Mesendoderm (in vitro differentiated cells): Measurements from ENCODE around the gene ALG14.

Experiments
- DNase-seq: peaks from one replicate; pipeline ENCODE4 v3.0.0; 2013
- H2AK5ac ChIP-seq: 2 replicates; pipeline ENCODE4 v1.6.1; 2013; ENCODE audit warnings: low read length, inconsistent platforms
- H2BK120ac ChIP-seq: 2 replicates; pipeline ENCODE4 v1.6.1; 2013; ENCODE audit warnings: low read depth, mild to moderate bottlenecking, low read length, moderate library complexity, mixed read lengths
- H2BK15ac ChIP-seq: replicated peaks from 2 replicates; pipeline ENCODE4 v1.6.1; 2013; ENCODE audit warnings: low read depth, mild to moderate bottlenecking, moderate library complexity
- H2BK5ac ChIP-seq: 2 replicates; pipeline ENCODE4 v1.6.1; 2013; ENCODE audit warnings: low read length, inconsistent platforms
- H3K18ac ChIP-seq: 2 replicates; pipeline ENCODE4 v1.6.1; 2013; ENCODE audit warnings: mild to moderate bottlenecking, low read length, mixed read lengths
- H3K23ac ChIP-seq: one replicate; pipeline ENCODE4 v1.6.1; 2013; ENCODE audit warnings: low read length
- H3K27ac ChIP-seq: 2 replicates; pipeline ENCODE4 v1.5.1; 2013; ENCODE audit warnings: low read depth, mild to moderate bottlenecking, inconsistent platforms, low read length, moderate library complexity
- H3K27me3 ChIP-seq: 2 replicates; pipeline ENCODE4 v1.6.1; 2013; ENCODE audit warnings: low read length, control low read depth, mild to moderate bottlenecking, inconsistent platforms; ENCODE audit not compliant: insufficient read depth, poor library complexity
- H3K36me3 ChIP-seq: 2 replicates; pipeline ENCODE4 v1.6.1; 2013; ENCODE audit warnings: low read length, inconsistent platforms; ENCODE audit not compliant: control insufficient read depth, insufficient read depth
- H3K4ac ChIP-seq: one replicate; pipeline ENCODE4 v1.6.1; 2013; ENCODE audit warnings: low read depth, mild to moderate bottlenecking, low read length, moderate library complexity
- H3K4me1 ChIP-seq: 2 replicates; pipeline ENCODE4 v1.6.1; 2013; ENCODE audit warnings: low read depth, low read length, inconsistent platforms; ENCODE audit not compliant: control insufficient read depth
- H3K4me2 ChIP-seq: 2 replicates; pipeline ENCODE4 v1.6.1; 2013; ENCODE audit warnings: low read length
- H3K4me3 ChIP-seq: 2 replicates; pipeline ENCODE4 v1.5.1; 2013; ENCODE audit warnings: mild to moderate bottlenecking, low read length
- H3K56ac ChIP-seq: one replicate; pipeline ENCODE4 v1.6.1; 2013; ENCODE audit warnings: low read length
- H3K79me1 ChIP-seq: 2 replicates; pipeline ENCODE4 v1.6.1; 2013; ENCODE audit warnings: low read length, inconsistent platforms
- H3K79me2 ChIP-seq: 2 replicates; pipeline ENCODE4 v1.6.1; 2013; ENCODE audit warnings: mild to moderate bottlenecking, low read length; ENCODE audit not compliant: control insufficient read depth, insufficient read depth
- H3K9ac ChIP-seq: 2 replicates; pipeline ENCODE4 v1.6.1; 2013; ENCODE audit warnings: low read length, inconsistent platforms
- H4K5ac ChIP-seq: one replicate; pipeline ENCODE4 v1.6.1; 2013; ENCODE audit warnings: low read length
- H4K8ac ChIP-seq: one replicate; pipeline ENCODE4 v1.6.1; 2013; ENCODE audit warnings: low read depth, mild to moderate bottlenecking, control low read depth, low read length, moderate library complexity
- WGBS: extraction: QIAGEN DNeasy Blood & Tissue Kit; methylation state at CpG from one replicate; pipeline ENCODE4 v1.1.7; 2013; ENCODE audit warnings: low lambda C conversion rate, missing lambda C conversion rate; ENCODE audit not compliant: insufficient coverage; ENCODE audit errors: extremely low coverage; 5-methylcytosine and 5-hydroxymethylcytosine counted together

Gene ALG14

DNA sequence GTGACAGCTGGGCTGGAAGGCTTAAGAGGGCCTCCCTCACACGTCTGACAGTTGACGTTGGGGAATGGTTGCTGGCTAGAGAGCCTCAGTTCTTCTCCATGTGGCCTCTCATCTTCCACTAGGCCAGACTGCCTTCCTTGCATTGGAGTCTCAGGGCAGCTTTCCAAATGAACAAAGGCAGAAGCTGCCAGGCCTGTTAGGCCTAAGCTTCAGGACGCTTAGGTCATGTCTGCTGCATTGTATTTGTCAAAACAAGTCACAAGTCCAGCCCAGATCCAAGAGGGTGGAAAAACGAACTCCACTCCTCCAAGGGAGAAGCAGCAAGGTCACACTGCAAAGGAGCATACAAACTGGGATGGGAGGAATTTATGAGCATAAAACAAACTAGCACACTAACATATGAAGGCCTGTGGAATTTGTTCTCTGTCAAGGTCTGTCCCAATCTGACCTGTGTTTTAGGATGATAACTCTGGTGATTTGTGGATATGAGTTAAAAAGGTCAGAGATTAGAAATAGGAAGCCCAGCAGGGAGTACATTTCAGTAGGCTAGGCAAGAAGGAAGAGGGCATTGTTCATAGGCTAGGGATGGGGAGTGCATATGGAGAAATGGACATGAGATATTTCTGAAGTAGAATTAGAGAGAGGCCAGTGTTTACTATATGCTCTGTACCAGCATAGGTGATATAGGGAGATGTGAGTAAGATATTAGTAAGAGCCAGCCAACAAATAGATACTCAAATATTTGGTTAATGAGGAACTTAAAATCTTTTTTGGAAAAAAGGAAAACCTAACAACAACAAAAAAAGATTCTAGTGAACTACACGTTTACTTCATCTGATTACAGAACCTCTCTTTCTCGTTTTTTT lies 116.8 kb downstream of the ALG14 start:
- Histone ChIP-seq H3K79me2 (no peaks in the 10 kb centered on the region), H4K5ac (no peak overlapping the region), H3K4me3 (no peak overlapping the region), H3K36me3 (no peaks in the 10 kb centered on the region), H3K27me3 (no peaks in the 10 kb centered on the region), H2BK120ac (no peak overlapping the region), H3K18ac (no peak overlapping the region), H3K9ac (no peak overlapping the region), H3K4me2 (no peak overlapping the region), H4K8ac (no peak overlapping the region), H3K4ac (no peak overlapping the region), H3K27ac (no peak overlapping the region), H3K4me1 (no peaks in the 10 kb centered on the region), H2AK5ac (no peak overlapping the region), H2BK15ac (no peak overlapping the region), H3K79me1 (no peaks in the 10 kb centered on the region), H2BK5ac (no peak overlapping the region), H3K56ac (peak overlapping the region; percentile 50), H3K23ac (no peak overlapping the region)
- DNase-seq, result no peak
- WGBS, result no CpG with 5 or more reads among the region's 6 CpGs

- WGBS, result no CpG with 5 or more reads among the region's 9 CpGs
- no peak overlapping the region for H3K18ac ChIP-seq
- H3K56ac ChIP-seq, result no peak overlapping the region
- no peak overlapping the region for H2BK15ac ChIP-seq
- H3K4me3 ChIP-seq, result no peak overlapping the region
- no peak for DNase-seq
- no peak overlapping the region for H2BK5ac ChIP-seq
- H3K9ac ChIP-seq, result no peak overlapping the region
- no peak overlapping the region for H3K4me2 ChIP-seq
- no peaks in the 10 kb centered on the region for H3K27me3 ChIP-seq
- H3K36me3 ChIP-seq, result no peaks in the 10 kb centered on the region
- no peak overlapping the region for H3K27ac ChIP-seq
- no peak overlapping the region for H3K23ac ChIP-seq
- H3K4ac ChIP-seq, result no peak overlapping the region
- H3K79me1 ChIP-seq, result no peaks in the 10 kb centered on the region
- H2AK5ac ChIP-seq, result no peak overlapping the region
- H3K4me1 ChIP-seq, result no peaks in the 10 kb centered on the region
- no peak overlapping the region for H4K8ac ChIP-seq
- H2BK120ac ChIP-seq, result no peak overlapping the region
- H3K79me2 ChIP-seq, result no peaks in the 10 kb centered on the region
- H4K5ac ChIP-seq, result no peak overlapping the region
These were observed 118.2 kb downstream of the ALG14 start for GRCh38 chr1:94954263-94955220.

- no peak for DNase-seq
- no peak overlapping the region for H3K9ac ChIP-seq
- H3K79me1 ChIP-seq, result no peaks in the 10 kb centered on the region
- WGBS, result no CpG with 5 or more reads among the region's 6 CpGs
- no peak overlapping the region for H2AK5ac ChIP-seq
- no peaks in the 10 kb centered on the region for H3K36me3 ChIP-seq
- H3K79me2 ChIP-seq, result no peaks in the 10 kb centered on the region
- H3K23ac ChIP-seq, result no peak overlapping the region
- H3K4me3 ChIP-seq, result no peak overlapping the region
- H2BK15ac ChIP-seq, result no peak overlapping the region
- H3K27ac ChIP-seq, result no peak overlapping the region
- H3K4ac ChIP-seq, result no peak overlapping the region
- no peak overlapping the region for H4K8ac ChIP-seq
- no peak overlapping the region for H3K56ac ChIP-seq
- no peak overlapping the region for H2BK5ac ChIP-seq
- no peaks in the 10 kb centered on the region for H3K4me1 ChIP-seq
- H3K4me2 ChIP-seq, result no peak overlapping the region
- H2BK120ac ChIP-seq, result no peak overlapping the region
- H4K5ac ChIP-seq, result no peak overlapping the region
- no peaks in the 10 kb centered on the region for H3K27me3 ChIP-seq
- H3K18ac ChIP-seq, result no peak overlapping the region
These were observed 119.0 kb downstream of the ALG14 start for GRCh38 chr1:94953746-94954145.

DNA sequence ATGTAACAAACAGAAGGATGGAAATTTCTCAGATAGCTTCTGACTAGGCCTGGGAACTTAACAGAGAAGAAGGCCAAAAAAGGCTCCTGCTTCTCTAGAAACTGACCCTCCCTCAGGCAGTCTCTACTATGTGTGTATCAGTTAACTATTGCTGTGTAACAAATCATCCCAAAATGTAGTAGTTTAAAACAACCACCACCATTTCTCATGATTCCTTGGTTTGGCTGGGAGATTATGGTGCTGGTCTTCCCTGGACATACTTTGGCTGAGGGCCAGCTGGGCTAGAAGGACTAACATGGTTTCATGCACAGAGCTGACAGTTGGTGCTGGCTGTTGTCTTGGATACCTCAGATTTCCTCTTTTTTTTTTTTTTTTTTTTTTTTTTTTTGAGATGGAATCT lies 119.6 kb downstream of the ALG14 start:
- no peaks in the 10 kb centered on the region for H3K36me3 ChIP-seq
- H2BK120ac ChIP-seq, result no peak overlapping the region
- H4K5ac ChIP-seq, result no peak overlapping the region
- H3K27ac ChIP-seq, result no peak overlapping the region
- no peak overlapping the region for H3K56ac ChIP-seq
- H3K4ac ChIP-seq, result no peak overlapping the region
- H4K8ac ChIP-seq, result no peak overlapping the region
- H2BK5ac ChIP-seq, result no peak overlapping the region
- H3K18ac ChIP-seq, result no peak overlapping the region
- no peak overlapping the region for H3K4me3 ChIP-seq
- no peak overlapping the region for H3K9ac ChIP-seq
- no peak overlapping the region for H3K4me2 ChIP-seq
- H3K79me1 ChIP-seq, result no peaks in the 10 kb centered on the region
- no peak overlapping the region for H2AK5ac ChIP-seq
- no peaks in the 10 kb centered on the region for H3K27me3 ChIP-seq
- H3K4me1 ChIP-seq, result no peaks in the 10 kb centered on the region
- no peak overlapping the region for H3K23ac ChIP-seq
- H2BK15ac ChIP-seq, result no peak overlapping the region
- no peak for DNase-seq
- H3K79me2 ChIP-seq, result no peaks in the 10 kb centered on the region

DNA sequence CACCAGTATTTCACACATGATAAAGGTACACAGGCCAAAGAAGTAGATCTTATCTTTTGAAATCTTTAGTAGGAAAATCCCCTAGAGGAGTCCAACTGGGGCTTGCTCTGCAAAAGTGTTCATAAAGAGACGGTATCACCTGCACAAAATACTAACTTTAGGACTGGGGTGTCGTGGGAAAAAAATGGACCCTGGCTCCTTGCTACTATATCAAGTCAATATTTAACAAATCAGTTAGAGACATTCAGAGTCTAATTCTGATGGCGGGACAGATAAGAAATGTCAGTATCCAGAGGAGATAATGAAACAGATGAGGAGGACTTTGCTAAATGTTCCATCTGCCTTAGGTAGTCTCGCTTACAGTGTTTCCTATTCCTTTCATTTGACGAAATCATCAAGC lies 120.2 kb downstream of the ALG14 start:
- Histone ChIP-seq H3K18ac (no peak overlapping the region), H3K4me3 (no peak overlapping the region), H2BK15ac (no peak overlapping the region), H3K36me3 (no peaks in the 10 kb centered on the region), H3K27me3 (no peaks in the 10 kb centered on the region), H3K27ac (no peak overlapping the region), H3K4me1 (no peaks in the 10 kb centered on the region), H2AK5ac (no peak overlapping the region), H3K56ac (no peak overlapping the region), H3K9ac (no peak overlapping the region), H4K5ac (no peak overlapping the region), H2BK120ac (no peak overlapping the region), H3K4ac (no peak overlapping the region), H3K79me1 (no peaks in the 10 kb centered on the region), H3K79me2 (no peaks in the 10 kb centered on the region), H2BK5ac (no peak overlapping the region), H4K8ac (no peak overlapping the region), H3K4me2 (no peak overlapping the region), H3K23ac (no peak overlapping the region)
- WGBS, result no CpG with 5 or more reads among the region's 5 CpGs
- peak; percentile 40 for DNase-seq
